ENCODE data around the gene ALDH1L2. TPM values are rescaled to one million over a fixed set of nuclear protein-coding genes. Genes with fewer than 3 reads are reported as not detected.

The ALDH1L2 gene
- total and polyA plus RNA-seq, 12 donors, result 1.1 to 3.7 (median 1.5) TPM

- DNase-seq (no peak), ATAC-seq (peak in 3 of 8 donors; percentile 17 to 39 (median 34))
- H3K36me3 ChIP-seq, result no peaks in the 10 kb centered on the region
- TF ChIP-seq, protein P1, sequence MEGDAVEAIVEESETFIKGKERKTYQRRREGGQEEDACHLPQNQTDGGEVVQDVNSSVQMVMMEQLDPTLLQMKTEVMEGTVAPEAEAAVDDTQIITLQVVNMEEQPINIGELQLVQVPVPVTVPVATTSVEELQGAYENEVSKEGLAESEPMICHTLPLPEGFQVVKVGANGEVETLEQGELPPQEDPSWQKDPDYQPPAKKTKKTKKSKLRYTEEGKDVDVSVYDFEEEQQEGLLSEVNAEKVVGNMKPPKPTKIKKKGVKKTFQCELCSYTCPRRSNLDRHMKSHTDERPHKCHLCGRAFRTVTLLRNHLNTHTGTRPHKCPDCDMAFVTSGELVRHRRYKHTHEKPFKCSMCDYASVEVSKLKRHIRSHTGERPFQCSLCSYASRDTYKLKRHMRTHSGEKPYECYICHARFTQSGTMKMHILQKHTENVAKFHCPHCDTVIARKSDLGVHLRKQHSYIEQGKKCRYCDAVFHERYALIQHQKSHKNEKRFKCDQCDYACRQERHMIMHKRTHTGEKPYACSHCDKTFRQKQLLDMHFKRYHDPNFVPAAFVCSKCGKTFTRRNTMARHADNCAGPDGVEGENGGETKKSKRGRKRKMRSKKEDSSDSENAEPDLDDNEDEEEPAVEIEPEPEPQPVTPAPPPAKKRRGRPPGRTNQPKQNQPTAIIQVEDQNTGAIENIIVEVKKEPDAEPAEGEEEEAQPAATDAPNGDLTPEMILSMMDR (IDR thresholded peaks at IDR 0.05), result no peak
- H3K27me3 ChIP-seq, result no peaks in the 10 kb centered on the region
- no peak overlapping the region for H3K4me3 ChIP-seq
- no peaks in the 10 kb centered on the region for H3K4me1 ChIP-seq
- 81 to 84% methylated on average over 7 of the region's 7 CpGs for WGBS, 2 donors
- no peak overlapping the region for H3K27ac ChIP-seq
- H3K9me3 ChIP-seq, result no peaks in the 10 kb centered on the region
- intact Hi-C loops (cut with DNase I), result no loop called here
These were observed 6.8 kb downstream of the ALDH1L2 start for GRCh38 chr12:105077435-105077834.

DNA sequence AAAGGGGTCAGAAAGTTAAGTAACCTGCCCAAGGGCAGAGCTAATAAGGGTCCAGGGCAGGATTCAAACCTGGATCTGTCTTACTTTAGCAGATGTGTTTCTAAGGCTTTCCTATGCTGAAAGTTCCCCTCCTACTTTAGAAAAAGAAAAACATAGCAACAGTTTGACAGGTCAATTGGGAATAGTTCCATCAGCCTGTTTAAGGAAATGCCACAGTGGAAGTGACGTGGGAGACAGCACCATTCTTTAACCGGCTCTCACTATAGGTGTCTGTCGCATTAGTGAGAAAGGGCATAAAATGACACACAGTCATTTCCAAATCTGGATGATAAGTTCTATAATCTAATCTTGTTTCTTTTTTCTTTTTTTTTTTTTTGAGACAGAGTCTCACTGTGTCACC is 7.3 kb downstream of the ALDH1L2 start:
- intact Hi-C loops (cut with DNase I), result no loop called here
- 61 to 75% methylated on average over 3 of the region's 3 CpGs for WGBS, 2 donors
- H3K4me3 ChIP-seq, result no peak overlapping the region
- H3K9me3 ChIP-seq, result no peaks in the 10 kb centered on the region
- no peaks in the 10 kb centered on the region for H3K36me3 ChIP-seq
- DNase-seq (no peak), ATAC-seq (no peak)
- no peaks in the 10 kb centered on the region for H3K4me1 ChIP-seq
- TF ChIP-seq, protein P1 (IDR thresholded peaks at IDR 0.05), result no peak
- H3K27ac ChIP-seq, result no peak overlapping the region
- no peaks in the 10 kb centered on the region for H3K27me3 ChIP-seq

DNA sequence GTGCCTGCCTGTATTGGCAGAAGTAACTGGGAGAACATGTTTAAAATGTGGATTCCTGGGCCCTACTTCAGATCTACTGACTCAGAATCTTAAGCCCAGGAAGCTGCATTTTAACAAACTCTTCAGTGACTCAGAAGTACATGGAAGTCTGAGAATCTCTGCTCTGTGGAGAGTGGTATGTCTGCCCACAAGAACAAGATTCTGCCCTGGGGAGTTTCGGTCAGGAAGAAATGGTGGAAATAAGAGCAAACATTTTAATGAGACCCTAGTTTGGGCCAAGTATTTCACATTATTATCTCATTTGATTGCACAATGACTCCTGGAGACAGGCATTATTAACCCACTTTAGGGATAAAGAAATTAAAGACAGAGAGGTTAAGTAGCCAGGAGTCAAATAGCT is 8.2 kb downstream of the ALDH1L2 start:
- no peaks in the 10 kb centered on the region for H3K4me1 ChIP-seq
- WGBS, 2 donors, result 92 to 94% methylated on average over 1 of the region's 1 CpG
- intact Hi-C loops (cut with DNase I), result no loop called here
- no peaks in the 10 kb centered on the region for H3K36me3 ChIP-seq
- H3K4me3 ChIP-seq, result no peak overlapping the region
- DNase-seq (no peak), ATAC-seq (peak in 1 of 8 donors; percentile 50)
- no peaks in the 10 kb centered on the region for H3K27me3 ChIP-seq
- no peak overlapping the region for H3K27ac ChIP-seq
- H3K9me3 ChIP-seq, result no peaks in the 10 kb centered on the region
- TF ChIP-seq, protein P1 (IDR thresholded peaks at IDR 0.05), result no peak

DNA sequence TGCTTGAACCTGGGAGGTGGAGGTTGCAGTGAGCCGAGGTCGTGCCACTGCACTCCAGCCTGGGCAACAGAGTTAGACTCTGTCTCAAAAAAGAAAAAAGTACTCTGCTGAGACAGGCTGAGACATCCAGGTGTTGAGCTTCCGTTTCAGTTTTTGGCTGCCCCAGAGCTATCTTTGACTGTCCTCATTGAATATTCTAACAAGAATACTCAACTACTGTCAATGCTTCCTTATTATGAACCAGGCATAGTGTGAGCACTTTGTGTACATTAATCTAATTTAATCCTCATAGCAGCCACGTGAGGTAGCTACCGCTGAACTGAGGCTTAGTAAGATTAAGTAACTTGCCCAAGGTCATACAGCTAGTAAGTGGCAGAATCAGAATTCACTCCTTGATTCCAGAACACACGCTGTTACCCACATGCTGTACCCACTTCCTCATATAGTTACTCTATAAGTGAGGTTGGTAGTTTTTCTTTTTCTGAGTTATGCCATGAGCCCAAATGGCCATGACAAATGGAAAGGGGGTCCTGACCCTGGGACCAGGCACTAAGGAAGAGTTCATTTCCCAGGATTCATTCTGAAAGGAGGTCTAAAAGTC is 11.3 kb downstream of the ALDH1L2 start:
- TF ChIP-seq, protein P1 (IDR thresholded peaks at IDR 0.05), result no peak
- intact Hi-C loops (cut with DNase I), result no loop called here
- H3K27me3 ChIP-seq, result no peaks in the 10 kb centered on the region
- WGBS, 2 donors, result 92 to 95% methylated on average over 6 of the region's 6 CpGs
- no peak for DNase-seq
- H3K27ac ChIP-seq, result no peak overlapping the region
- ATAC-seq, result no peak
- H3K4me1 ChIP-seq, result no peaks in the 10 kb centered on the region
- no peaks in the 10 kb centered on the region for H3K9me3 ChIP-seq
- H3K4me3 ChIP-seq, result no peak overlapping the region
- H3K36me3 ChIP-seq, result peaks cover 0 to 11% (median 0%) of the 10 kb centered on the region in 9 donors

All from heart right ventricle (tissue), 16 donors.